ENCODE data around the gene INPP5A. TPM values are rescaled to one million over a fixed set of nuclear protein-coding genes. Genes with fewer than 3 reads are reported as not detected.

The INPP5A gene
- total and polyA plus RNA-seq, 9 of the 15 experiments (the other 6 are each of a cell fraction or from before 2014, with no cell fraction given), result 0.66 to 11.6 (median 7.7) TPM

- TF ChIP-seq MXD1 (CRISPR knock-in tag; IDR thresholded peaks at IDR 0.05; ENCODE audit: borderline replicate concordance, poor library complexity, severe bottlenecking) (no peak), PRMT5 (CRISPR knock-in tag; IDR thresholded peaks at IDR 0.05) (no peak), HBP1 (CRISPR knock-in tag; IDR thresholded peaks at IDR 0.05) (no peak), MITF (IDR thresholded peaks at IDR 0.05) (no peak), ELF4 (CRISPR knock-in tag; IDR thresholded peaks at IDR 0.05) (no peak), ARID3A (IDR thresholded peaks at IDR 0.05; ENCODE audit: borderline replicate concordance, low read depth, low read length) (no peak), ZNF232 (CRISPR knock-in tag; IDR thresholded peaks at IDR 0.05) (no peak), U2AF2 (optimal IDR thresholded peaks at IDR 0.05; ENCODE audit: low read depth, low read length) (no peak), PURB (CRISPR knock-in tag; IDR thresholded peaks at IDR 0.05; ENCODE audit: low read depth) (no peak)
Measured at GRCh38 chr10:132748545-132749370, 211.2 kb downstream of the INPP5A start (continued).

All from K562 (cell line).